ENCODE data around the gene CTXN1.
"Not testable (repeated sequence)": the region's sequence is repeated elsewhere in the genome, so short reads cannot be mapped to it uniquely, and the experiment has no call there.

Gene CTXN1

DNA sequence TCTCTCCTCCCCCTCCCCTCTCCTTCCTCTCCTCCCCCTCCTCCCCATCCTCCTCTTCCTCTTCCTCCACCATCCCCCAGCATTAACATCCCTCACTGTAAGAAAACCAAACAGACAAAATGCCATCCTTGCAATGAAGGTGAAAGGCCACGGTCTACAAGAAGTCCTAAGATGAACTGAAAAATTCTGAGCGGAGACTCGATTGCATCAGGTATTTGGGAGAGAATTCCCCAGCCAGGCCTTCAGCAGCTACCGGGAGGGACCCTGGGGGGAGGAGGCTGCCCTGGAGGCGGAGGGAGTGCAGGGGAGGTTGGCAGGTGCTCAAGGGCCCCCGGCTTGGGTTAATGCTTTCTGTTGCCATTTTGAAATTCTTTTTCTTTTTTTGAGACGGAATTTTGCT, 27.6 kb upstream of the CTXN1 start:
- in situ Hi-C loops (cut with HindIII; ENCODE audit: low pct_ligation_motif_present, low pct_unique_long_range_greater_than_20kb, low sequenced_read_pairs), result no loop called here
- DNase-seq, result no peak

- in situ Hi-C loops (cut with HindIII; ENCODE audit: low pct_ligation_motif_present, low pct_unique_long_range_greater_than_20kb, low sequenced_read_pairs), result no loop called here
- DNase-seq, result no peak
Measured at GRCh38 chr19:7953060-7953459, 27.1 kb upstream of the CTXN1 start.

DNA sequence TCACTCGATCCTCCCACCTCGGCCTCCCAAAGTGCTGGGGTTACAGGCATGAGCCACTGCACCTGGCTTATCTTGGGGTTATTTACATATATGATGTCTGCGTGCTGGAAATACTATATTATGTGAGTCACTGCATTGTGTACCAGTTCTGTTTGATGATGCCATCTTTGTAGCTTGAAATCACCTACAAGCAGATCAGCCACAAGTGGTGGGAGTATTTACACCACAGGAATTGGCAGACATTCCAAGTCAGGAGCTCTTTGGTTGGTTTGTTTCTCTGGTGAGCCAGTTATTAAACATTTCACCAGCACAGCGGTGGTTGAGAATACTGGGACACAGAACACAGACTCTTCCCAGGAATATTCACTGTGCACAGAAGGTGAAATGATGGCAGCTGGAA, 22.0 kb upstream of the CTXN1 start:
- DNase-seq, result no peak
- in situ Hi-C loops (cut with HindIII; ENCODE audit: low pct_ligation_motif_present, low pct_unique_long_range_greater_than_20kb, low sequenced_read_pairs), result no loop called here

DNA sequence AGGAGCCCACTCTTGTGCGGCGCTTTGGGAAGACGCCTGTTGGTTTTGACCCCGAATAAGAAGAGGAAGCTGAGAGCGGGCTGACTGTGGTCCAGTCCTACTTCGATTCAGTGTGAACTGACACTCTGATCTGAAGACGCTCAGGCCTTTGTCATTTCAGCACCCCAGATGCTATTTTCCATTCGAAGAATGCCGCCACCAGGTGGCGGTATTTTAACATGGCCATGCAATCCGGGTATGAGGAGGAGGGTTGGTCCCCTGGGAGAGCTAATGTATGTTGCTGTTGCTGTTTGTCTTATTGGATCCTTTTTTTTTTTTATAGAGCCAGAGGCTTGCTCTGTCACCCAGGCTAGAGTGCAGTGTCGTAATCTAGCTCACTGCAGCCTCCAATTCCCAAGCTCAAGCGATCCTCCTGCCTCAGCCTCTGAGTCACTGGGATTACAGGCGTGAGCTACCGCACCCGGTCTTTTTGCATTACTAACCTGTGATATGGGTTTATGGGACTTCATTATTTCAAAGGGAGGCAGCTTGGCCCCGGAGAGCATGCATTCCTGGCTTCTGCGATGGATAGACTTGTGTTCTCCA, 18.3 kb upstream of the CTXN1 start:
- in situ Hi-C loops (cut with HindIII; ENCODE audit: low pct_ligation_motif_present, low pct_unique_long_range_greater_than_20kb, low sequenced_read_pairs), result no loop called here
- DNase-seq, result peak; percentile 87

- peak; percentile 99 for DNase-seq
- in situ Hi-C loops (cut with HindIII; ENCODE audit: low pct_ligation_motif_present, low pct_unique_long_range_greater_than_20kb, low sequenced_read_pairs), result no loop called here
Measured at GRCh38 chr19:7943444-7944176, 17.7 kb upstream of the CTXN1 start, which contains the start of gene TIMM44. Gene TIMM44, minus strand, starts transcription at chr19:7943666. Its CDS starts 15 bp downstream, at chr19:7943651.

- in situ Hi-C loops (cut with HindIII; ENCODE audit: low pct_ligation_motif_present, low pct_unique_long_range_greater_than_20kb, low sequenced_read_pairs), result no loop called here
- peak; percentile 22 for DNase-seq
Measured at GRCh38 chr19:7942981-7943443, 17.1 kb upstream of the CTXN1 start.

- no peak for DNase-seq
- in situ Hi-C loops (cut with HindIII; ENCODE audit: low pct_ligation_motif_present, low pct_unique_long_range_greater_than_20kb, low sequenced_read_pairs), result no loop called here
Measured at GRCh38 chr19:7941895-7942596, 16.1 kb upstream of the CTXN1 start.

GRCh38 chr19:7940841-7941240, 14.9 kb upstream of the CTXN1 start:
- in situ Hi-C loops (cut with HindIII; ENCODE audit: low pct_ligation_motif_present, low pct_unique_long_range_greater_than_20kb, low sequenced_read_pairs), result no loop called here
- no peak for DNase-seq

- DNase-seq, result no peak
- in situ Hi-C loops (cut with HindIII; ENCODE audit: low pct_ligation_motif_present, low pct_unique_long_range_greater_than_20kb, low sequenced_read_pairs), result no loop called here
Measured at GRCh38 chr19:7934766-7935165, 8.8 kb upstream of the CTXN1 start.

DNA sequence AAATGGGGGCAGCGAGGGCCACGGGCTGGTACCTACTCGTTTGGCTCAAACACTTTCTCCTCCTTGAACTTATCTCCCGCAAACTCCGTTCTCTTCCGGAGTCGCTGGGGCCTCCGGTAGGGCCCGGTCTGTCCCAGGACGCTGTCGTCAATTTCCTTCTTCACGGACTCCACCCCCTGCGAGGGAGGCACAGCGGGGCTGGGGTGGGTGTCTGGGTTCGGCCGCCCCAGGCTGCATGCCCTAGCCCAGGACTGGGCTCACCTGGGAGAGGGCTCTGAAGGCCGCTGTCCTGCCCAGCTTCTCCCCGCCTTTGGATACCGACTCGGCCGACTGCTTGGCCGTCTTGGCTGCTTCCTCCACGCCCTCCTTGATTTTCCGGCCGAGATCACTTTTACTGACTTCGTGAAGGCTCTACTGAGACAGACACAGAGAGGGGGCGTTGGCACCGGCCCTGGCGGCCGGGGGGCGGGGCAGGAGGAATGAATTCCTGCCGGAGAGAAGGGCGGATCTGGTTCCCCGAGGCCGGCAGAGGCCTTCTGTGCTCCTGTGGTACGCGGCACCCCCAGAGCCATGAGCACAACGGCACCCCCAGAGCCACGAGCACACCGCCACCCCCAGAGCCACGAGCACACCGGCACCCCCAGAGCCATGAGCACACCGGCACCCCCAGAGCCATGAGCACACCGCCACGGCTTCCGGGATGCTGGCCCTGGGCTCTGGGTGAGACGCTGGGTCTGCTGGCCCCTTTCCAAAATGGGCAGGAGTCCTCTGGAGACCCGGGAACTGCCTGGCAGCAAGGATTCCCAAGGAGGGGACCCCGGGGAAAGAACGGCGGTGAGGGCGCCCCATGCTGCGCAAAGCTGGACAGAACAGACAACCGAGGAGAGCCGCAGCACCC, 8.1 kb upstream of the CTXN1 start:
- in situ Hi-C loops (cut with HindIII; ENCODE audit: low pct_ligation_motif_present, low pct_unique_long_range_greater_than_20kb, low sequenced_read_pairs), result no loop called here
- no peak for DNase-seq

DNA sequence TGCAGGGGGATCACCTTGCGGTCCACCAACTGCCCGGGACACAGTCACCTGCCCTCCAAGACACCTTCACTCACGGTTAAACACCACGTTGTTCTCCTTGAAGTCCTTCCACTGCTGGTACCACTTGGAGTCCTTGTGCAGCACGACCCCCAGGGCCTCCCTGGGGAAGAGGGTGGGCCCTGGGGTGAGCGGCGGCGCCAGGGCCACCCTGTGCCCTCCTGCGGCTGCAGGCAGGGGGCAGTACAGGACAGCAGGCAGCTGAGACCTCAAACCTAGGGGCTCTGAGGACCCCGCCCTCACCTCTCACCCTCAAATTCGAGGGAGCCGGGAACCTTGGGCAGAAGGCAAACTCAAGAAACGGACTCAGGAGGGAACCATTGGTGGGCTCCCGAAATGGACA, 7.5 kb upstream of the CTXN1 start:
- in situ Hi-C loops (cut with HindIII; ENCODE audit: low pct_ligation_motif_present, low pct_unique_long_range_greater_than_20kb, low sequenced_read_pairs), result no loop called here
- DNase-seq, result no peak

DNA sequence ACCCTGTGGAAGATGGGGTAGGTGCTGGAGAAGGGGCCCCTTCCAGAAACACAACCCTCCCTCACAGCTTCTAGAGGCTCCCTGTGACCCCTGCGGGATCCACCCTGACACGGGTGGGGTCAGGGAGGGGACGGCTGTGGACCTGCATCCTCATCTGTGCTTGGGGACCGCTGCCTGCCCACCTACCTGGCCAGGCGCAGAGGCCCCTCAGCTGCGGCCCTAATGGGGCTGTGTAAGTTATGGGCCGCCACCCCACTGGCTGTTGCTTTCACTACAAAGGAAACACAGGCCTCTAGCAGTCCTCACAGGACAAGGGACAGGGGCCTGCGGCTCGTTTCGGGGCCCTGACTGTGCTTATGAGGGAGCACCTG, 7.0 kb upstream of the CTXN1 start:
- in situ Hi-C loops (cut with HindIII; ENCODE audit: low pct_ligation_motif_present, low pct_unique_long_range_greater_than_20kb, low sequenced_read_pairs), result no loop called here
- no peak for DNase-seq

DNA sequence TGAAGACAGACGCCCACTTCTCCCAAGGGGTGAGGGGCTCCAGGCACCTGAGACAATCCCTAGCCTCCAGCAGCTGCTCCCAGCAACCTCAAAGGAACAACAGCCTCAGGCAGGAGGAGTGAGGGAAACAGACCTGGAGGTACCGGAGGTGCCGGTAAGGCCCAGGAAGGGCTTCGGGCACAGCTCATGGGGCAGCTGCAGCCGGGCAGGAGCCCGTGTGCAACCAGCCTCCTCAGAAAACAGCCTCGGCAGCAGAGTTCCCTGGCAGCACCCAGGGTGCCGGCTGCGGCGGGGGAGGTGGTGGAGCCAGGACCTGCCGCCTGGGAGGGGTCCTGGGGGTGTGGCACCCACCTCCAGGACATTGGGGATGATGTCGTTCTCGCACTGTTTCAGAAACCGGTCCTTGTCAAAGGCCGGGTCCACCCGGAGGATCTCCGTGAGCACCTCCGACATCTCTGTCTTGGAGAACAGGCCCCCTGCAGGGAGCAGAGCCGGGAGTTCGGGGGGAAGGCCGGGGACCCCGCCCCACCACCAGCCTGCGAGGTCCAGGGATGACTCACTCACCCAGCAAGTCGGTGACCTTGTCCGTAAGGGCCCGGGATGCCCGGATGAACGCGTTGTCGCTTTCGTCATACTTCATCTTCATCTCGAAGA, 6.5 kb upstream of the CTXN1 start:
- in situ Hi-C loops (cut with HindIII; ENCODE audit: low pct_ligation_motif_present, low pct_unique_long_range_greater_than_20kb, low sequenced_read_pairs), result no loop called here
- no peak for DNase-seq

GRCh38 chr19:7931221-7932061, 5.5 kb upstream of the CTXN1 start:
- DNase-seq, result no peak
- in situ Hi-C loops (cut with HindIII; ENCODE audit: low pct_ligation_motif_present, low pct_unique_long_range_greater_than_20kb, low sequenced_read_pairs), result no loop called here

DNA sequence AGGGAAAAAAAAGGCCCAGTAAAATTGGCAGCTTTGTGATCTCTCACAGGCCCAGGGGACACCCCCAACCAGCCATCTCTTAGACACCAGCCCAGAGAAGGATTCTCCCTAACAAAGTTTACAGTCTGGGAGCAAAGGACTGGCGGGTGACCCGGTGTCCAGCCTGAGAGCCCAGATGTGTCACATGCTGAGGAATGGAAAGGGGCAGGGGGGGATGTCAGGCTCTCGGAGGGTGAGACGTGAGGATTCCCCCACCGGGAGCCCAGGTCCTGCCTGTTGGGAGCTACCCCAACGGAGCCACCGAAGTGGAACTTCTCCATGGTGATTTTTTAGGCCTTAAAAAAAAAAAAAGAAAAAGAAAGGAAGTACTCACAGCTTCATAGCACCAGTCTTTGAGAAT, 4.8 kb upstream of the CTXN1 start:
- no peak for DNase-seq
- in situ Hi-C loops (cut with HindIII; ENCODE audit: low pct_ligation_motif_present, low pct_unique_long_range_greater_than_20kb, low sequenced_read_pairs), result no loop called here

- DNase-seq; in situ Hi-C loops (cut with HindIII; ENCODE audit: low pct_ligation_motif_present, low pct_unique_long_range_greater_than_20kb, low sequenced_read_pairs): not testable (repeated sequence)
Measured at GRCh38 chr19:7930030-7930429, 4.1 kb upstream of the CTXN1 start.
